Neural progenitor cell (in vitro differentiated cells): ENCODE data around the gene SMIM1. TPM values are rescaled to one million over a fixed set of nuclear protein-coding genes. Genes with fewer than 3 reads are reported as not detected.

Source experiments
- DNase-seq: peaks from one replicate; pipeline ENCODE4 v3.0.0-alpha.2; 2016; ENCODE audit warnings: low spot score
- H2AFZ ChIP-seq: fragments of 200-600 bp; sonication (generic); replicated peaks from 2 replicates; pipeline ENCODE4 v1.6.1; 2016; ENCODE audit warnings: antibody characterized with exemption
- H3F3A ChIP-seq: fragments of 200-600 bp; sonication (generic); 2 replicates; pipeline ENCODE4 v1.6.1; 2016; ENCODE audit warnings: antibody characterized with exemption, low read depth
- H3K27ac ChIP-seq: fragments of 200-600 bp; sonication (generic); 2 replicates; pipeline ENCODE4 v1.5.1; 2016; ENCODE audit warnings: mild to moderate bottlenecking
- H3K27me3 ChIP-seq: fragments of 200-600 bp; sonication (generic); 2 replicates; pipeline ENCODE4 v1.6.1; 2016; ENCODE audit warnings: mild to moderate bottlenecking, moderate library complexity
- H3K36me3 ChIP-seq: fragments of 200-600 bp; sonication (generic); 2 replicates; pipeline ENCODE4 v1.5.1; 2016
- H3K4me1 ChIP-seq: fragments of 200-600 bp; sonication (generic); 2 replicates; pipeline ENCODE4 v1.6.1; 2016; ENCODE audit warnings: mixed run types
- H3K4me2 ChIP-seq: fragments of 200-600 bp; sonication (generic); 2 replicates; pipeline ENCODE4 v1.6.1; 2016
- H3K4me3 ChIP-seq: fragments of 200-600 bp; sonication (generic); 2 replicates; pipeline ENCODE4 v1.5.1; 2016
- H3K79me2 ChIP-seq: fragments of 200-600 bp; sonication (generic); 2 replicates; pipeline ENCODE4 v1.6.1; 2016; ENCODE audit warnings: low read depth
- H3K9ac ChIP-seq: fragments of 200-600 bp; sonication (generic); 2 replicates; pipeline ENCODE4 v1.6.1; 2016
- H3K9me3 ChIP-seq: fragments of 200-600 bp; sonication (generic); 2 replicates; pipeline ENCODE4 v1.5.1; 2016; ENCODE audit warnings: low read depth
- H4K20me1 ChIP-seq: fragments of 200-600 bp; sonication (generic); 2 replicates; pipeline ENCODE4 v1.6.1; 2016; ENCODE audit warnings: low read depth
- H3K27ac Mint-ChIP-seq: 3 replicates; pipeline ENCODE4 v1.8.0; 2021; ENCODE audit warnings: mixed read lengths
- H3K27me3 Mint-ChIP-seq: 2 replicates; pipeline ENCODE4 v1.8.0; 2022; ENCODE audit warnings: low read depth, mild to moderate bottlenecking, inconsistent platforms, moderate library complexity, mixed read lengths; ENCODE audit not compliant: insufficient read depth
- H3K36me3 Mint-ChIP-seq: 3 replicates; pipeline ENCODE4 v1.8.0; 2021; ENCODE audit warnings: mixed read lengths
- H3K4me1 Mint-ChIP-seq: 3 replicates; pipeline ENCODE4 v1.8.0; 2021; ENCODE audit warnings: mixed read lengths
- H3K4me3 Mint-ChIP-seq: 3 replicates; pipeline ENCODE4 v1.8.0; 2021; ENCODE audit warnings: mild to moderate bottlenecking, moderate library complexity, mixed read lengths
- H3K9me3 Mint-ChIP-seq: 3 replicates; pipeline ENCODE4 v1.8.0; 2020; ENCODE audit warnings: mixed read lengths
- CTCF ChIP-seq: fragments of 200-600 bp; sonication (generic); IDR thresholded peaks from 2 replicates; pipeline ENCODE4 v1.5.1; 2017; ENCODE audit warnings: antibody characterized with exemption, mild to moderate bottlenecking
- EZH2 ChIP-seq: fragments of 200-600 bp; sonication (generic); IDR thresholded peaks from 2 replicates; pipeline ENCODE4 v1.6.1; 2017; ENCODE audit warnings: antibody characterized with exemption, mild to moderate bottlenecking, moderate library complexity
- EZH2phosphoT487 ChIP-seq: fragments of 200-600 bp; sonication (generic); IDR thresholded peaks from 2 replicates; pipeline ENCODE4 v1.6.1; 2017; ENCODE audit warnings: antibody characterized with exemption
- total RNA-seq: library from RNA; depleted of rRNA; stranded (reverse); fragments of >200 nt; gene quantifications from 2 replicates; pipeline ENCODE4 v1.2.3, GENCODE V29; 2015; ENCODE audit warnings: low replicate concordance

Gene SMIM1
- total RNA-seq, 1 donor from 2014 or later: not detected

GRCh38 chr1:3811595-3811911 lies 39.0 kb downstream of the SMIM1 start:
- no peak overlapping the region for H2AFZ ChIP-seq
- H3K27ac Mint-ChIP-seq: no peak overlapping the region
- no peaks in the 10 kb centered on the region for H3K4me1 ChIP-seq
- no peak overlapping the region for H3K4me2 ChIP-seq
- peaks cover 19% of the 10 kb centered on the region for H3K4me1 Mint-ChIP-seq
- H3K36me3 ChIP-seq: no peaks in the 10 kb centered on the region
- no peaks in the 10 kb centered on the region for H3K9me3 ChIP-seq
- no peak overlapping the region for H3K9ac ChIP-seq
- no peaks in the 10 kb centered on the region for H4K20me1 ChIP-seq
- H3F3A ChIP-seq: no peaks in the 10 kb centered on the region
- peaks cover 4% of the 10 kb centered on the region for H3K36me3 Mint-ChIP-seq
- no peaks in the 10 kb centered on the region for H3K79me2 ChIP-seq
- H3K9me3 Mint-ChIP-seq: peaks cover 9% of the 10 kb centered on the region
- TF ChIP-seq EZH2 (no peak), EZH2phosphoT487 (no peak), CTCF (no peak)
- no peak for DNase-seq
- H3K27me3 Mint-ChIP-seq: peaks cover 5% of the 10 kb centered on the region
- no peak overlapping the region for H3K4me3 Mint-ChIP-seq
- no peak overlapping the region for H3K27ac ChIP-seq
- H3K27me3 ChIP-seq: no peaks in the 10 kb centered on the region
- H3K4me3 ChIP-seq: no peak overlapping the region

- no peak overlapping the region for H3K27ac Mint-ChIP-seq
- peaks cover 3% of the 10 kb centered on the region for H3K27me3 Mint-ChIP-seq
- no peak overlapping the region for H2AFZ ChIP-seq
- H3K4me1 ChIP-seq: no peaks in the 10 kb centered on the region
- peaks cover 22% of the 10 kb centered on the region for H3K4me1 Mint-ChIP-seq
- H3K9ac ChIP-seq: no peak overlapping the region
- TF ChIP-seq EZH2 (no peak), EZH2phosphoT487 (no peak), CTCF (no peak)
- H3K27me3 ChIP-seq: no peaks in the 10 kb centered on the region
- no peak overlapping the region for H3K4me3 ChIP-seq
- no peak for DNase-seq
- H3K4me2 ChIP-seq: no peak overlapping the region
- no peaks in the 10 kb centered on the region for H3K9me3 ChIP-seq
- H3K36me3 Mint-ChIP-seq: peaks cover 4% of the 10 kb centered on the region
- H3K4me3 Mint-ChIP-seq: no peak overlapping the region
- H3K79me2 ChIP-seq: no peaks in the 10 kb centered on the region
- no peaks in the 10 kb centered on the region for H3K36me3 ChIP-seq
- no peaks in the 10 kb centered on the region for H4K20me1 ChIP-seq
- H3F3A ChIP-seq: no peaks in the 10 kb centered on the region
- no peaks in the 10 kb centered on the region for H3K9me3 Mint-ChIP-seq
- no peak overlapping the region for H3K27ac ChIP-seq
Observed at GRCh38 chr1:3814065-3814464, 41.5 kb downstream of the SMIM1 start.

DNA sequence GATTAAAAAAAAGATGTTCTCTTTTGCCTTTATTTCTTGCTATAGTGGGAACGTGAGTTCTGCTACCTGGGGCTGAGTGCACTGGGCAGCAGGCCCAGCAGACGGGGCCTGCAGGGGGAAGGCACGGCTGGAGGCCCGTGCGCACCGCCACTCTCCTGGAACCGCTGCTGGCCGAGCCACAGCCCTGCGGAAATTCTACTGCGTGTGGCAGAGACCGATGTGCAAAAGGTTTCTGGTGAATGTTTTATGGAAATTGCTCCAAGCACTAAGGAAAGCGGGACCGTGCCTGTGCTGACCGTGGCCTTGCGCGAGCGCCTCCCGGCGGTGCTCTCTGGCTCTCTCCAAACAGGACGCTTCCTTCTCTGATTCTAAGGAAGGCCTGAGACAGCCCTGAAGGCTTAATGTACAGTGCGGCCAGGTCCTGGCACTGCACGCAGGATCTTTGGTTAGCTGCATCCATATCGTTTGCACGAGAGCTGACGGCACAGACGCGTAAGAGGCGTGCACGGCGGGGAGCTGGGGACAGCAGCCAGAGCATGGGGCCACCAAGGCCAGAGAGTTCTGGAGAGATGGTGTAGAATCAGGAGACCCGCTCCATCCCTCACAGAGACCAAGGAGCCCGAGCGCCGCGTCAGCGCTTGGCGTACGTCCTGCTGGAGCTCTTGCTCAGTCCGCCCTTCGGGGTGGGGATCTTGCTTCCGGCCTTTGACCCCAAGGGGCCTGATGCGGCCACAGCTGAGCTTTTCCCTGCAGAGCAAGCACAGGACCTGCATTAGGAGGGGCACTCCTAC lies 42.4 kb downstream of the SMIM1 start:
- no peaks in the 10 kb centered on the region for H4K20me1 ChIP-seq
- no peaks in the 10 kb centered on the region for H3K36me3 ChIP-seq
- H3K27ac ChIP-seq: no peak overlapping the region

More for the DNA sequence above, 42.4 kb downstream of the SMIM1 start:
- Mint-ChIP-seq H3K4me3 (no peak overlapping the region), H3K36me3 (peaks cover 5% of the 10 kb centered on the region), H3K27ac (peak overlapping the region; percentile 82), H3K27me3 (peaks cover 3% of the 10 kb centered on the region), H3K9me3 (no peaks in the 10 kb centered on the region), H3K4me1 (peaks cover 22% of the 10 kb centered on the region)
- H3K9ac ChIP-seq: no peak overlapping the region
- H3K4me3 ChIP-seq: no peak overlapping the region
- H3K79me2 ChIP-seq: no peaks in the 10 kb centered on the region
- H3K27me3 ChIP-seq: no peaks in the 10 kb centered on the region
- no peaks in the 10 kb centered on the region for H3F3A ChIP-seq
- TF ChIP-seq EZH2phosphoT487: no peak
- no peak for TF ChIP-seq EZH2
- no peak for TF ChIP-seq CTCF
- H3K4me1 ChIP-seq: no peaks in the 10 kb centered on the region
- DNase-seq: no peak
- no peak overlapping the region for H3K4me2 ChIP-seq
- H3K9me3 ChIP-seq: no peaks in the 10 kb centered on the region
- no peak overlapping the region for H2AFZ ChIP-seq
